ENCODE results near the gene MYZAP. TPM values are rescaled to one million over a fixed set of nuclear protein-coding genes. Genes with fewer than 3 reads are reported as not detected.

The MYZAP gene
- total and polyA plus RNA-seq, 2 experiments from 2014 or later = 1.0 to 1.5 TPM

DNA sequence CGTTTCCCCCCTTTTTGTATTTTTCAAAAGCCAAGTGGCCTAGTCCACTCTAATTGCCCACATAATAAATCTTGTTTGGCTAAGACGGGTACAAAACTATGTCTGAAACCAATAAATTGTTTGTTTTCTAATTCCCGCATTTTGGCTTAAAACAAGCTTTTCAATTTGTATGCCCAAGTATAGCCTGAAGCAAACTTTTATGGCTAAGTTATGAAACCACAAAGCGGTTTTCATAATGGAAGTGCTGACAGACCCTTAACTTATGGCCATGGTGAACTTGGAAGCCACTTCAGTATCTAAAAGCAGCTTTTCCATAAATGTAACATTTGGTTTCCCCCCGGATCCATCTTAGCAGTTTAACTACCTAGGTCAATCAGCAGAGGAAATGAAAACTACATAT, 84.9 kb downstream of the MYZAP start:
- Histone ChIP-seq H3K4me1 (ENCODE audit: insufficient read depth) (no peaks in the 10 kb centered on the region; the same call in 1 of the 2 replicates), H2AFZ (no peak overlapping the region), H3F3A (replicated peaks; ENCODE audit: low read depth) (no peaks in the 10 kb centered on the region), H3K4me3 (no peak overlapping the region), H3K27me3 (ENCODE audit: insufficient read depth) (no peaks in the 10 kb centered on the region), H3K9me2 (ENCODE audit: insufficient read depth) (peaks cover 6% of the 10 kb centered on the region; the same call in 1 of the 2 replicates), H3K27ac (ENCODE audit: low read depth) (no peak overlapping the region), H4K20me1 (replicated peaks; ENCODE audit: insufficient read depth) (no peaks in the 10 kb centered on the region), H3K36me3 (ENCODE audit: insufficient read depth) (no peaks in the 10 kb centered on the region), H3K4me2 (no peak overlapping the region), H3K79me2 (replicated peaks; ENCODE audit: insufficient read depth) (no peaks in the 10 kb centered on the region)
- no peak overlapping the region for H3K27ac Mint-ChIP-seq
- peaks cover 2% of the 10 kb centered on the region for H3K27me3 Mint-ChIP-seq (ENCODE audit: insufficient read depth, low read depth, poor library complexity)
- ATAC-seq (no peak), DNase-seq (ENCODE audit: low spot score) (no peak)
- no peaks in the 10 kb centered on the region for H3K36me3 Mint-ChIP-seq (ENCODE audit: low read depth)
- no peak overlapping the region for H3K4me3 Mint-ChIP-seq
- peaks cover 3% of the 10 kb centered on the region; the same call in 1 of the 3 replicates for H3K4me1 Mint-ChIP-seq
- H3K9me3 Mint-ChIP-seq = no peaks in the 10 kb centered on the region
- TF ChIP-seq ETS1 (IDR thresholded peaks at IDR 0.05) (no peak), STAT1 (IDR thresholded peaks at IDR 0.05; ENCODE audit: unreplicated experiment) (no peak), CREB1 (CRISPR knock-in tag; IDR thresholded peaks at IDR 0.05; ENCODE audit: low read depth) (no peak), ZNF331 (CRISPR knock-in tag; IDR thresholded peaks at IDR 0.05; ENCODE audit: low read depth) (no peak), EZH2phosphoT487 (IDR thresholded peaks at IDR 0.05; ENCODE audit: unreplicated experiment) (no peak), EZH2 (IDR thresholded peaks at IDR 0.05; ENCODE audit: low read depth, unreplicated experiment) (no peak)
- TF ChIP-seq, protein P1, sequence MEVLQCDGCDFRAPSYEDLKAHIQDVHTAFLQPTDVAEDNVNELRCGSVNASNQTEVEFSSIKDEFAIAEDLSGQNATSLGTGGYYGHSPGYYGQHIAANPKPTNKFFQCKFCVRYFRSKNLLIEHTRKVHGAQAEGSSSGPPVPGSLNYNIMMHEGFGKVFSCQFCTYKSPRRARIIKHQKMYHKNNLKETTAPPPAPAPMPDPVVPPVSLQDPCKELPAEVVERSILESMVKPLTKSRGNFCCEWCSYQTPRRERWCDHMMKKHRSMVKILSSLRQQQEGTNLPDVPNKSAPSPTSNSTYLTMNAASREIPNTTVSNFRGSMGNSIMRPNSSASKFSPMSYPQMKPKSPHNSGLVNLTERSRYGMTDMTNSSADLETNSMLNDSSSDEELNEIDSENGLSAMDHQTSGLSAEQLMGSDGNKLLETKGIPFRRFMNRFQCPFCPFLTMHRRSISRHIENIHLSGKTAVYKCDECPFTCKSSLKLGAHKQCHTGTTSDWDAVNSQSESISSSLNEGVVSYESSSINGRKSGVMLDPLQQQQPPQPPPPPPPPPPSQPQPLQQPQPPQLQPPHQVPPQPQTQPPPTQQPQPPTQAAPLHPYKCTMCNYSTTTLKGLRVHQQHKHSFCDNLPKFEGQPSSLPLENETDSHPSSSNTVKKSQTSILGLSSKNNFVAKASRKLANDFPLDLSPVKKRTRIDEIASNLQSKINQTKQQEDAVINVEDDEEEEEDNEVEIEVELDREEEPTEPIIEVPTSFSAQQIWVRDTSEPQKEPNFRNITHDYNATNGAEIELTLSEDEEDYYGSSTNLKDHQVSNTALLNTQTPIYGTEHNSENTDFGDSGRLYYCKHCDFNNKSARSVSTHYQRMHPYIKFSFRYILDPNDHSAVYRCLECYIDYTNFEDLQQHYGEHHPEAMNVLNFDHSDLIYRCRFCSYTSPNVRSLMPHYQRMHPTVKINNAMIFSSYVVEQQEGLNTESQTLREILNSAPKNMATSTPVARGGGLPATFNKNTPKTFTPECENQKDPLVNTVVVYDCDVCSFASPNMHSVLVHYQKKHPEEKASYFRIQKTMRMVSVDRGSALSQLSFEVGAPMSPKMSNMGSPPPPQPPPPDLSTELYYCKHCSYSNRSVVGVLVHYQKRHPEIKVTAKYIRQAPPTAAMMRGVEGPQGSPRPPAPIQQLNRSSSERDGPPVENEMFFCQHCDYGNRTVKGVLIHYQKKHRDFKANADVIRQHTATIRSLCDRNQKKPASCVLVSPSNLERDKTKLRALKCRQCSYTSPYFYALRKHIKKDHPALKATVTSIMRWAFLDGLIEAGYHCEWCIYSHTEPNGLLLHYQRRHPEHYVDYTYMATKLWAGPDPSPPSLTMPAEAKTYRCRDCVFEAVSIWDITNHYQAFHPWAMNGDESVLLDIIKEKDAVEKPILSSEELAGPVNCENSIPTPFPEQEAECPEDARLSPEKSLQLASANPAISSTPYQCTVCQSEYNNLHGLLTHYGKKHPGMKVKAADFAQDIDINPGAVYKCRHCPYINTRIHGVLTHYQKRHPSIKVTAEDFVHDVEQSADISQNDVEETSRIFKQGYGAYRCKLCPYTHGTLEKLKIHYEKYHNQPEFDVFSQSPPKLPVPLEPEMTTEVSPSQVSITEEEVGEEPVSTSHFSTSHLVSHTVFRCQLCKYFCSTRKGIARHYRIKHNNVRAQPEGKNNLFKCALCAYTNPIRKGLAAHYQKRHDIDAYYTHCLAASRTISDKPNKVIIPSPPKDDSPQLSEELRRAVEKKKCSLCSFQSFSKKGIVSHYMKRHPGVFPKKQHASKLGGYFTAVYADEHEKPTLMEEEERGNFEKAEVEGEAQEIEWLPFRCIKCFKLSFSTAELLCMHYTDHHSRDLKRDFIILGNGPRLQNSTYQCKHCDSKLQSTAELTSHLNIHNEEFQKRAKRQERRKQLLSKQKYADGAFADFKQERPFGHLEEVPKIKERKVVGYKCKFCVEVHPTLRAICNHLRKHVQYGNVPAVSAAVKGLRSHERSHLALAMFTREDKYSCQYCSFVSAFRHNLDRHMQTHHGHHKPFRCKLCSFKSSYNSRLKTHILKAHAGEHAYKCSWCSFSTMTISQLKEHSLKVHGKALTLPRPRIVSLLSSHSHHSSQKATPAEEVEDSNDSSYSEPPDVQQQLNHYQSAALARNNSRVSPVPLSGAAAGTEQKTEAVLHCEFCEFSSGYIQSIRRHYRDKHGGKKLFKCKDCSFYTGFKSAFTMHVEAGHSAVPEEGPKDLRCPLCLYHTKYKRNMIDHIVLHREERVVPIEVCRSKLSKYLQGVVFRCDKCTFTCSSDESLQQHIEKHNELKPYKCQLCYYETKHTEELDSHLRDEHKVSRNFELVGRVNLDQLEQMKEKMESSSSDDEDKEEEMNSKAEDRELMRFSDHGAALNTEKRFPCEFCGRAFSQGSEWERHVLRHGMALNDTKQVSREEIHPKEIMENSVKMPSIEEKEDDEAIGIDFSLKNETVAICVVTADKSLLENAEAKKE (CRISPR knock-in tag; IDR thresholded peaks at IDR 0.05) = no peak
